ENCODE results near the gene FAXDC2.

FAXDC2 gene, protein sequence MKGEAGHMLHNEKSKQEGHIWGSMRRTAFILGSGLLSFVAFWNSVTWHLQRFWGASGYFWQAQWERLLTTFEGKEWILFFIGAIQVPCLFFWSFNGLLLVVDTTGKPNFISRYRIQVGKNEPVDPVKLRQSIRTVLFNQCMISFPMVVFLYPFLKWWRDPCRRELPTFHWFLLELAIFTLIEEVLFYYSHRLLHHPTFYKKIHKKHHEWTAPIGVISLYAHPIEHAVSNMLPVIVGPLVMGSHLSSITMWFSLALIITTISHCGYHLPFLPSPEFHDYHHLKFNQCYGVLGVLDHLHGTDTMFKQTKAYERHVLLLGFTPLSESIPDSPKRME

DNA sequence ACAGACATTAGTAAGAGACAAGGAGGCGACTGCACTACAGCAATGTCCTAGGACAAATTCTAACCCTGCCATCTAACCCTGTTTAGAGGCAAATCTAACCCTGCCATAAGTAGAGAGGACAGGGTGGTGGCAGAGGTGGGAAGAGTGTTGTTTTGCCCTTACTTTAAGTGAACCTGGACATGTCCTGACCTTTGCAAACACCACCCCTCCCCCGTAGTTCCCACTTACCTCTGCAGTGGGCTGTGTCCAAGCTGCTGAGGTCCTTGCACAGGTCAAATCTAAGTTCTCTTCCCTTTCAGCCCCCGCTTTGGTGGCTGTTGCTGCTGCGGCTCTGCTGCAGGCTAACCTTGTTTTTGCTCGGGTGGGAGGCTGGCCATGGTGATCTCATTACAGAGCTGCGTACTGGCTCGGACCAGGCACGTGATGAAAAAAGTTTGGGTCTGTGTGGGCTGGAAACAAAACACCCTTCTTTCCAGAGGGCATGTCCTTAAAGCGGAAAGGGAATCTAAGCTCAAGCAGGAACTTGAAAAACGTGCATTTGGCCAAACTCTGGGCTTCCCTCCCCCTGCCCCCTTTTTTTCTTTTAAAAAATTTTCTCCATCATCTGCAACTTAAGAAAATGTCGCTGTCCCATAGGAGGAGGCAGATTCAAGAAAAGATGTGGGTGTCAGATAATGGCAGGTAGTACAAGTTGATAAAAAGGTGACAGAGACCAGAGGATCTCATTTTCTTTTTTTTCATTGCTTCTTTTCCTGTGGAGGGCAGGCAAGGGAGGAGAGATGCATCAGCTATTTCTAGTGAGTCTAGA, at the start of gene FAXDC2:
FAXDC2 (minus strand) TSS at position 349 of the 808 bp plus-strand sequence. CDS start 12,425 bp downstream, outside the sequence.
- peak; percentile 77 for FAIRE-seq

DNA sequence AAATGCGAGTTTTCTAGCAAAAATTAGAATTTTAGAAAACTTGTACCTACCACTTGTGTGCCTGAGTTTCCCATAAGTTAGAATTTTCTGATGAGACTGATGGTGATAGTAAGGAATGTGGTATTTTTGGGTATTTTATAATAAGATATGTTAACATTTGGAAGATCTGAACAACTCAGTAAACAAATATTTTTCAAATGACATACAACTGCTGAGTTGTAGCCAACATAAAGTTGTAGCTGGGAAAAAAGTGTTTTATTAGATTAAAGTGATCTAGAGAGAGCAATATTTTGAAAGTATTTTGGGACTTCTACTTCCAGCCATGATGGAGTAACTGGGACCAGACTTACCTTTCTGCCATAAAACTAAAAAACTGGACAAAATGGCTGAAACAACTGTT, 49.7 kb upstream of the FAXDC2 start:
- no peak for FAIRE-seq

GRCh38 chr5:154899151-154899816, 48.9 kb upstream of the FAXDC2 start:
- no peak for FAIRE-seq

- no peak for FAIRE-seq
These were observed 47.8 kb upstream of the FAXDC2 start for GRCh38 chr5:154898210-154898609.

DNA sequence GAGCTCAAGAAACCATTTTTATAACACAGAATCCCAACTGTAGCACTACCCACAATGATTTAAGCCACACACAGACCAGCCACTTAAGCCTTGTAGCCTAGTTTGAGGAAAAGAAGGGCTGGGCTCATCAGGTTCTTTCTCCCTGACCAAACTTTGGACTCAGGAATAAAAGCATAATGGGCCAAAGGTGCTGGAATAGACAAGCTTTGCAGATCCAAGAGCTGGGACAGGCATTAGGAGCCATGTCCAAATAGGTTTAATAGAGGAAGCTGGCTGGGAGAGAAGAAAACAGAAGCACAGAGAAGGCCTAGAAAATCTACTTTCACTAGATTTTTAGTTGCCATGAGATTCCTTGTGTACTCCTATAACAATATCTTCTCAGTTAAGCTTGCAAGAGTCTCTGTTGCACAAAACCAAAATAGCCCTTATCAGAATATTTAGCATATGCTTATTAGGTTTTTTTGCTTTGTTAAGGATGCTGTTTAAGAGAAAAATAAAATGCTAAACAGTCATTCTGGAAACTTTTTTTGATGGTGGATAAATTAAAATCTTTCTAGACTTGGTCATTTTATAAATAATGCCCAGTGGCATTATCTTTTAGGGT, 46.3 kb upstream of the FAXDC2 start:
- no peak for FAIRE-seq

DNA sequence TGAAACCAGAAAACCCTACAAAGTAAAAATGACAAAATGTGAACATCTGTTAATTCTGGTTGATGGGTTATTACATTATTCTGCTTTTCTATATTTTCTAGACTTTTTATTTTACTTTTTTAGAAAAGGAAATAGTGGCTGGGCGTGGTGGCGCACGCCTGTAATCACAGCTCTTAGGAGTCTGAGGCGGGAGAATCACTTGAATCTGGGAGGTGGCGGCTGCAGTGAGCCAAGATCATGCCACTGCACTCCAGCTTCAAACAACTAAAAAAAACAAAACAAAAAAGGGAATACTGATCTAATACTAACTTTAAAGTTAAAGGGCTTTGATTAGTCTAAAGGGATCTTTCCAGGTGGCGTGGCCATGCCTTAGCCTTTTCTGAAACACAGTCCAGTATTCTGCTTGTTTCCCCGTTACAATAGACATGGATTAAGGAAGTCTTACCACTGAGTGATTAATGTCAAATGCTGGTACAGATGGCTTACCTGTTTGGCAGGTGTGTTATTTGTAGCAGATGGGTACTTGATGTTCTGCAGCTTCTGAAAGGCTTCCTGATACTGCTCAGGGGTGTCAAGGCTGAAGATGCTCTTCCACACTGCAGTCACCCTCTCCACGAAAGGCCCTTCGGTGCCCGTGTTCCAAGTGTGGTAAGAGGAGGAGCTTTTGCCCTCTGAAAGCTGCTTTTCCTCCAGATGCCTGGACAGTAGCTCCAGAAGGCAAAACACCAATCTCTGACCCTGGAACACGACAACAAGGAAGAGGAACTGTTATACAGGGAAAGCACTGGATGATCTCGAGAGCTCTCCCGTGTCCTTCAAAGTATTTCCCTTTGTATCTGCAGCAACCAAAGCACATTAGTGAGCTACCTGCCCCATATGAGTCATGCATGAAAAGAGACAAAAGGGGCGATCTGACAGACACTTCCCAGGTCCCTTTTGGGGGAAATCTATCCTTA, 45.5 kb upstream of the FAXDC2 start:
- FAIRE-seq = no peak

DNA sequence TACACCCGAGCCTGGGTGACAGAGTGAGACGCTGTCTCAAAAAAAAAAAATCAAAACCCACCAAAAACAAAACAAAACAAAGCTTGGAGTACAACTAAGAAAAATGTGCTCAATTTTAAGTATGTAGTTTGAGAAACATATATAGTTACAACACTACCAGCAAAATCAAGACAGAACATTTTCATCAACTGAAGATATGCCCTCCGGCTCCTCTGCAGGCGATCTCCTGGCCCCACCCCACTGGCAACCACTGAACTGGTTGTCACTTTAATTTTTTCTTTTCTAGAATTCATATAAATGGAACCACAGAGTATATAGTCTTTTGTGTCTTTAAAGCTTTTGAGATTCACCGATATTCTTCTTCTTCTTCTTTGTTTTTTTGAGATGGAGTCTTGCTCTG, 43.0 kb upstream of the FAXDC2 start:
- no peak for FAIRE-seq

- no peak for FAIRE-seq
These were observed 42.0 kb upstream of the FAXDC2 start for GRCh38 chr5:154892369-154892771.

DNA sequence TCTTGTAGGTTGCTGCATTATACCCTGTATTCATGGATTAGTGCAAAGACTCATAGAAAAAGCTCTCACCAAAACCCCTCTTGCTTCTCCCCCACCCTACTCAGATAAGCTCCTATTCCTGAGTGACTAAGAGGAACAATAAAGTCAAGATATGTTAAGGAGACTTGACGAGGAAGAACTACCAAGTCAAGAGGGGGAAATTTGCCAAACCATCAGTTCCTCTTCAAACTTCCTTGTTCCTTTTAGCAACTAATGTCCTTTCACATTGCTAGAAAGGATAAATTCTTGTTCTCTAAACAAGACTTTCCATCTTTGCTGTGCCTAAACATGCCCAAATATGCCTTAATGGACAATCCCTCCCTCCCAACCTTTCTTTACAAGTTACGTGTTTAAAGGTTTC, 35.0 kb upstream of the FAXDC2 start:
- no peak for FAIRE-seq

DNA sequence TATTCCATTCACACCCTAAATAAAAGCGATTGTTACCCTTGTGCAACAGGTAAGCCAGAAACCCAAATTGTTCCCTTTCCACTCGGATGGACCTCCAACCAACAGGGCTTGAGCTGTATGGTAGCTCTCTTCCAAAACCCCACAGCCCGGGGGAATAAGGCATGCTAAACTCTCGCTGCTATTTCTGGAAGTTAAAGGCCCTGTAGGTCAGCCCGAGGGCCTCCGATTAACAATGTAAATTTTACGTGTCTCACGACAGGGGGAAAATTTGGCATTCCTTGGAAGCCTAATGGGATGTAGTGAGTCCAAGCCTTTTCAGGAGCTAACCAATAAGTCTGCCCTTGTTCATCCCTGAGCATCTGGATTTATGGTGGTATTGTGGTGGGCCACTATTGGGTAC, 34.0 kb upstream of the FAXDC2 start:
- no peak for FAIRE-seq

GRCh38 chr5:154881986-154882385, 31.6 kb upstream of the FAXDC2 start:
- no peak for FAIRE-seq

DNA sequence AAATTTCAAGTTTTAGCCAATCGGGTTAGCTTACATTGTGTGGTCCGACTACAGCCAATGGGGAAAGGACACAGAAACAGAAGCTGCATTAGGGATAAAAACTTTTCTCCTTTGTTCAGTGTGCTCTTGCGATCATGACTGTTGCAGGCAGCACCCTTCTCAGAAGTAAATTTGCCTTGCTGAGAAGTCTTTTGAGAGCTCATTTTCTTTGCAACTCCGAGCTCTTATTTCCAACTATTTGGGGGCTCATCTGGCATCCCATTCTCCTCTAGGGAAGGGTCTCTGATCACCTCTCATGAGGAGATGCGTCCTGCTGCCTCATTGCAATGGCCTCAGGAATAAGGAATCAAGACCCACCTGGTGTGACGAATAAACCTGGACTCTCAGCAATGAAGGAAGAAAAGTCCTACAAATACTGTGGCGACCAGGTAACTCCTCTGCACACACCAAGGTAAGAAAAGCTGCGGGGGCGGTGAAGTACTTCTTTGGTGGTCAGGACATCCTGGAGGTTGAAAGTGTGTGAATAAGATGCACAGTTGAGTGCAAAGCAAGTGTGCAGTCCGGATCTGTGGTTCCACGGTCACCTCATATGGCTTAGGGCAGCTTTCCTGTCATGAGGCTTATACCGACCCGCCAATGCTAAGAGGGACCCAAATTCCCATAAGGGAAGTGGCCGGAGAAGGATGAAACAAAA, 28.4 kb upstream of the FAXDC2 start:
- no peak for FAIRE-seq

DNA sequence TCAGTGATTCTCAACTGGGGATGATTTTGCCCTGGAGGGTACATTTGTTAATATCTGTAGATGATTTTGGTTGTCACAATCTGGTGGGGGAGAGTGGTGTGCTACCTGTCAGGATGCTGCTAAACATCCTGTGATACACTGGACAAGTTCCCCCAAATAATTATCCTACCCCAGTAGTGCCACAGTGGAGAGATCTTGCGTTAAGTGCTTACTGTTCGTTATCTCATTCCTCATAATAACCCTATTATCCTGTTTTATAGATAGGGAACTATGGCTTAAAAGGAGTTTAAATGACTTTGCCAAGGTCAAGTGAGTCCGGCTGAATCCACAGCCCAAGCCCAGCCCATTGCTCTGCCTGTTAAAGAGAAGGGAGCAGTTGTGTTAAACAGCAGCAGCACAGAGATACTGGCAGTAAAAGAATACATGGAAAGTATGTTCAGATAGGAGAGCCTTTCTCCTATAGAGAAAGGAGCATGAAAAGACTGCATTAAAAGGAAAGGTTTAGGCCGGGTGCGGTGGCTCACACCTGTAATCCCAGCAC, 23.5 kb upstream of the FAXDC2 start:
- FAIRE-seq = no peak

DNA sequence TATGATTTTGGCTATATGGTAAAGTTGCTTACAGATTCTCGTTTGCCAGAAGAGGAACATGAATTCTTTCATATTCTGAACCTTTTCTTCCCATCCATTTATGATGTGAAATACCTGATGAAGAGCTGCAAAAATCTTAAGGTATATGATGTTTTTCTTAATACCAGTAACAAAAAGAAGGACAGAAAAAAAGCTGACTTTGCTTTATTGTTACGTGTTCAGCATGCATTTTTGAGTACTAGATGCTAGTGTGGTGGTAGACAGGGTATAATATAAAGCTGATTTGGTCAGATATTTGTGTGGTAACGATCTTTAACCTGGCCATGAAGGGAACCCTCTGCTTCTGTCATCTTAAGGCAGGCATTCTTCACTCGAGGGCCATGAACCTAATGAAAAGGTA, 21.3 kb upstream of the FAXDC2 start:
- FAIRE-seq = no peak

DNA sequence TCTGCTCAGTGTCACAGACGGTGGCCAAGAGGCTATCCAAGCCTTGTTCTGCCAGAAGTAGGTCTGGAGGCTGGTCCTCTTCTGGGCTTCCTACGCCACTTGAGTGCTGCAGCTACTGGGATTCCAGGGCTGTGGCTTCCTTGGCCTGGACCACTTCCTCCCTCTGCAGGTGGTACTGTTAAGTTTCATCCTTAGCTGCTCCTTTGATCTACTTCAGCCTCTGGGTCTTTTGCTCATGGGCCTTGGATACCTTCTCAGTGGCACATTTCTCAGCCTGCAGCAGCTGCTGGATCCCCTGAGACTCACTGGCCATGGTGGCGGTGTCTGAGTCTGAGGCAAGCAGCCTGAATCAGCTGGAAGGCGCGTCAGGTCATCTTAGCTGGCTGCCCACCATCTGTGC, 18.3 kb upstream of the FAXDC2 start:
- FAIRE-seq = no peak

DNA sequence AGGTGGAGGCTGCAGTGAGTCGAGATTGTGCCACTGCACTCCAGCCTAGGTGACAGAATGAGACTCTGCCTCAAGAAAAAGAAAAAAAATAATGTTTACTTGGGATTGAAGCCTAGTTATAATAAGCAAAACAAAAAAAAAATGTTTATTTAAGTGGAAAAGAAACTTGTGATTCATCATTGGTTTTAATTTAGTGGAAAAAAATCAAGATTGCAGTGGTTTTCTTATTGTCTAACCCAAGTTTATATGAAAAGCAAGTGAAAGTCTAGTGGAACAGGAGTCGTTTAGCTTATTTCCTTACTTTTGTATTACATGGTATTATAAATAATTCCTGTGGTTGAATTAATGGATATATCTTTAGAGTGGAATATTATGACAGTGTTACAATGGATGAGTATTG, 16.4 kb upstream of the FAXDC2 start:
- FAIRE-seq = no peak

- FAIRE-seq = no peak
These were observed 15.2 kb upstream of the FAXDC2 start for GRCh38 chr5:154865466-154866184.

DNA sequence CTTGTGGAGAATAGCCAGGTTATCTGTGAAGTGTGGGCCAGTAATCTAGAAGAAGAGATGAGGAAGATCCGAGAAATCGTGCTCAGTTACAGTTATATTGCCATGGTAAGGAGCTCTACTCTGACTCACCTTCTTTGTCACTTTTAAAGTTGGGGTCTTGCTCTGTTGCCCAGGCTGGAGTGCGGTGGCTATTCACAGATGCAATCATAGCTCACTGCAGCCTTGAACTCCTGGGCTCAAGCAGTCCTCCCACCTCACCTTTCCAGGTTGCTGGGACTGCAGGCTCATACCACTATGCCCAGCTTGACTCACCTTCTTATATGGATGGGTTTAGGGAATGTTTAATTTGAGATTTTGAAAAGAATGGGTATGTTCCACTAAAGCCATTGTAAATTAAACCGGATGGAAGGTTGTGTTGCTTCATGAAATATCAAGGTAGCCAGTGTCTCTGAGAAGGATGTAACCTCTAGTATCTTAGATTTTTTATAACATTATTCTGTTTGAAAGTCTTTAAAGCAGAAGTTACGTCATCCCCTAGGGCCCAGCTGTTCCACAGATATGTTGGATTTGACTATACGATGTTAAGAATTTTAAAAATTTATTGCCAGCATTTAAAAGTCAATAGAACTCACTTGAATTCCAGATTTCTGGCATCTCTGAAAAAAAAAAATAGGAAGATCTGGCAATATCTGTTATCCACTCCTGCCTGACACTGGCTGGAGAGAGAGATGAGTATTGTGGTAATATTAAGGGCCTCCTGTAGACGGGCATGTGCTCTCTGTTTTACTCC, 13.1 kb upstream of the FAXDC2 start:
- FAIRE-seq = no peak

- no peak for FAIRE-seq
These were observed 12.4 kb upstream of the FAXDC2 start for GRCh38 chr5:154862766-154863165.

GRCh38 chr5:154861946-154862345, 11.5 kb upstream of the FAXDC2 start:
- no peak for FAIRE-seq

All from endometrium (tissue), 2 donors.